Measurements from ENCODE around the gene NCDN.
"Not testable (repeated sequence)": the region's sequence is repeated elsewhere in the genome, so short reads cannot be mapped to it uniquely, and the experiment has no call there.

DNA sequence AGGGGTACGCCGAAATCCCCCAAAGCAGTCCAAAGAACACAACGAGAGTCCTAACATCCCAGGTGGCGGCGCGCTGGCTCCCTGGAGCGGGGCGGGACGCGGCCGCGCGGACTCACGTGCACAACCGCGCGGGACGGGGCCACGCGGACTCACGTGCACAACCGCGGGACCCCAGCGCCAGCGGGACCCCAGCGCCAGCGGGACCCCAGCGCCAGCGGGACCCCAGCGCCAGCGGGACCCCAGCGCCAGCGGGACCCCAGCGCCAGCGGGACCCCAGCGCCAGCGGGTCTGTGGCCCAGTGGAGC is 19.1 kb downstream of the NCDN start:
- TF ChIP-seq, protein P1, sequence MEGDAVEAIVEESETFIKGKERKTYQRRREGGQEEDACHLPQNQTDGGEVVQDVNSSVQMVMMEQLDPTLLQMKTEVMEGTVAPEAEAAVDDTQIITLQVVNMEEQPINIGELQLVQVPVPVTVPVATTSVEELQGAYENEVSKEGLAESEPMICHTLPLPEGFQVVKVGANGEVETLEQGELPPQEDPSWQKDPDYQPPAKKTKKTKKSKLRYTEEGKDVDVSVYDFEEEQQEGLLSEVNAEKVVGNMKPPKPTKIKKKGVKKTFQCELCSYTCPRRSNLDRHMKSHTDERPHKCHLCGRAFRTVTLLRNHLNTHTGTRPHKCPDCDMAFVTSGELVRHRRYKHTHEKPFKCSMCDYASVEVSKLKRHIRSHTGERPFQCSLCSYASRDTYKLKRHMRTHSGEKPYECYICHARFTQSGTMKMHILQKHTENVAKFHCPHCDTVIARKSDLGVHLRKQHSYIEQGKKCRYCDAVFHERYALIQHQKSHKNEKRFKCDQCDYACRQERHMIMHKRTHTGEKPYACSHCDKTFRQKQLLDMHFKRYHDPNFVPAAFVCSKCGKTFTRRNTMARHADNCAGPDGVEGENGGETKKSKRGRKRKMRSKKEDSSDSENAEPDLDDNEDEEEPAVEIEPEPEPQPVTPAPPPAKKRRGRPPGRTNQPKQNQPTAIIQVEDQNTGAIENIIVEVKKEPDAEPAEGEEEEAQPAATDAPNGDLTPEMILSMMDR (conservative IDR thresholded peaks at IDR 0.05; ENCODE audit: low read length), result not testable (repeated sequence)
- TF ChIP-seq EZH2phosphoT487 (IDR thresholded peaks at IDR 0.05; ENCODE audit: borderline replicate concordance, low read depth, low read length), result not testable (repeated sequence)

All from OCI-LY7 (cell line).